ENCODE measurements around the gene EIF1B. TPM values are rescaled to one million over a fixed set of nuclear protein-coding genes. Genes with fewer than 3 reads are reported as not detected.

The EIF1B gene
- total RNA-seq, 6 experiments from 2014 or later = 11.1 to 26.2 (median 20.5) TPM

DNA sequence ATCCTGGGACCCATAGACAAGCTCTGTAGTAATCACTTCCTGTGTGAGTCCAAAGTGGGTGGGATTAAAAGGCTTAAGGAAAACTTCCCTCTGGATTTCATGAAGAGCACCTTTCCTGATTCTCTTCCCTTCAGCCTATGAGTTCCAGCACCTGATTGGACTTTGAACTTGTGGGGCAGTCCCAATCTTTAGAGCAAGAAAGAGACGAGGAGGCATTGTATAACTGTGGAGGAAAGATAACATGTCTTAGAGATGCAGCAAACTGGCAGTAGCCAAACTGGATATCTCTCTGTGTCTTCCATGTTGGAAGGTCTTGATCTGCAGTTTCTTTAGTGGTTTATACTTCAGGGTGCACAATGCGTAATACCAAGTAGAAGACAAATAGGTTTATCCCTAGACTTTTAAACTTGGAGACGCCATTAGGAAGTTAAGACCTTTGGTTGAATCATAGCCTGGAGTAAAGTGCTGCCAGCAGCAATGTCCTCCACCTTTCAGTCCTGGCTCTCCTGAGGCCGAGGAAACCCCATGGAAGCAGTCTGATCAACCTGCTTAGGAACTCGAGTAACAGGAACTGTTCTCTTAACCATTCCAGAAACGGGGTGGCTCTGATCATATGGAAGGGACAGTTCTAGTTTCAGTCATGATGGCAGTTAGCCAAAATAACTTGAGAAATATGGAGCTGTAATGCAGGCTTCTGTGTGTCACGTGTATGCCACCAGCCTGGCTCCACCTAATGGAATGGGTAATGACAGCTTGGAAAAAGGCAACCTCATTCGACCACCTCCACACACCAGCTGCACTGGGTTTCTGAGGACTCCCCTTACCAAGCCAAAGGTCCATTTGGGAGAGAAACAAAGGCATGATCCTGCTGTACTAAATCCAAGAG is 4.7 kb downstream of the EIF1B start:
- intact Hi-C loops (cut with DNase I) = loop anchor here in 1 of 2 donors (10.0 kb wide), 1 partner anchor 119 kb away; no protein-coding TSS in a partner anchor
- H3K36me3 ChIP-seq = peaks cover 0 to 28% (median 12%) of the 10 kb centered on the region in 4 donors
- no peak overlapping the region for H3K27ac ChIP-seq
- ATAC-seq (peak in 2 of 4 donors; percentile 4 to 5), DNase-seq (no peak)
- no peak overlapping the region for H3K4me3 ChIP-seq
- H3K9me3 ChIP-seq = no peaks in the 10 kb centered on the region
- H3K27me3 ChIP-seq = no peaks in the 10 kb centered on the region
- 49% methylated on average over 8 of the region's 8 CpGs for WGBS (ENCODE audit: insufficient coverage, low coverage, low lambda C conversion rate, missing lambda C conversion rate)
- H3K4me1 ChIP-seq = peaks cover 0 to 18% (median 4%) of the 10 kb centered on the region in 4 donors
- TF ChIP-seq, protein P1, sequence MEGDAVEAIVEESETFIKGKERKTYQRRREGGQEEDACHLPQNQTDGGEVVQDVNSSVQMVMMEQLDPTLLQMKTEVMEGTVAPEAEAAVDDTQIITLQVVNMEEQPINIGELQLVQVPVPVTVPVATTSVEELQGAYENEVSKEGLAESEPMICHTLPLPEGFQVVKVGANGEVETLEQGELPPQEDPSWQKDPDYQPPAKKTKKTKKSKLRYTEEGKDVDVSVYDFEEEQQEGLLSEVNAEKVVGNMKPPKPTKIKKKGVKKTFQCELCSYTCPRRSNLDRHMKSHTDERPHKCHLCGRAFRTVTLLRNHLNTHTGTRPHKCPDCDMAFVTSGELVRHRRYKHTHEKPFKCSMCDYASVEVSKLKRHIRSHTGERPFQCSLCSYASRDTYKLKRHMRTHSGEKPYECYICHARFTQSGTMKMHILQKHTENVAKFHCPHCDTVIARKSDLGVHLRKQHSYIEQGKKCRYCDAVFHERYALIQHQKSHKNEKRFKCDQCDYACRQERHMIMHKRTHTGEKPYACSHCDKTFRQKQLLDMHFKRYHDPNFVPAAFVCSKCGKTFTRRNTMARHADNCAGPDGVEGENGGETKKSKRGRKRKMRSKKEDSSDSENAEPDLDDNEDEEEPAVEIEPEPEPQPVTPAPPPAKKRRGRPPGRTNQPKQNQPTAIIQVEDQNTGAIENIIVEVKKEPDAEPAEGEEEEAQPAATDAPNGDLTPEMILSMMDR (IDR thresholded peaks at IDR 0.05) = no peak
- no peak for TF ChIP-seq POLR2A (IDR thresholded peaks at IDR 0.05)

DNA sequence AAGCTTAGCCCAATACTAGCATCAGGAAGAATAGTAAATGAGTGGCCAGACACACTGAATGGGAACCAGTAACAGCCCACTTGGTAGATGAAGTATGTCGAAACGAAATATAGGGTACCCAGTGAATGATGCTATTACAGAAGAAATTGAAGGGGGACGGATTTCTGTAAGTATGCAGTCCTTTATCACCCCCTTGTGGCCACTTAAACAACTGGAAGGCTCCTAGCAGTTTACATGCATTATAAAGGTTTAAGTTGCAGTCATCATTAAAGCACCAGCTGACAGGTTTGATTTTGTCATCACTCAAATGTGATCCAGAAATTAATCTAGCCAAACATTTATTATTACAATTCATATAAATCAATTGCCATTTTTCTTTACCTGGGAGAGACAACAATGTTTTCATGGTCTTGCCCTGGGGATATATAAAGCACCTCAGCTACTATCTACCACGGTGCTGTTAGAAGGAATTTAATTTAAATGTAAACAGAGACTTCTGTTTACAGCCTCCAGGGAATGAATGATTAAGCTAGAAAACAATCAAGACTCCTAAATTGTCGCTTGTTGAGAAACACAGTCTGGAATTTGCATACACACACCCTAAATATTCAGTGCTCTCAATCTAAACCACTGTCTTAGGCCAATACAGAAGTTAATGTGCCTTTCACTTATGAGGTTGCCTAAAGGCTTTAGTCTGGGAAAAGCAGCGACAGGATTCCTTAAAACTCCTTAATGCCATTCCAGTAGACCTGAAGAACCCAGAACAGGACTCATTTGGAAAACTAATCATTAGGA is 7.8 kb downstream of the EIF1B start:
- peaks cover 0 to 15% (median 5%) of the 10 kb centered on the region in 4 donors for H3K36me3 ChIP-seq
- no peak for DNase-seq
- H3K27me3 ChIP-seq = no peaks in the 10 kb centered on the region
- no peak overlapping the region for H3K27ac ChIP-seq
- H3K4me3 ChIP-seq = no peak overlapping the region
- intact Hi-C loops (cut with DNase I) = loop anchor here (5.0 to 10.0 kb wide), 2 partner anchors 122 to 130 kb away; no protein-coding TSS in a partner anchor
- H3K4me1 ChIP-seq = peaks cover 0 to 9% (median 0%) of the 10 kb centered on the region in 4 donors
- ATAC-seq = peak; percentile 75 to 80 (median 78)
- 19% methylated on average over 6 of the region's 6 CpGs for WGBS (ENCODE audit: insufficient coverage, low coverage, low lambda C conversion rate, missing lambda C conversion rate)
- no peaks in the 10 kb centered on the region for H3K9me3 ChIP-seq
- TF ChIP-seq, protein P1 (IDR thresholded peaks at IDR 0.05) = peak; percentile 79 to 90 (median 84)
- TF ChIP-seq POLR2A (IDR thresholded peaks at IDR 0.05) = no peak

DNA sequence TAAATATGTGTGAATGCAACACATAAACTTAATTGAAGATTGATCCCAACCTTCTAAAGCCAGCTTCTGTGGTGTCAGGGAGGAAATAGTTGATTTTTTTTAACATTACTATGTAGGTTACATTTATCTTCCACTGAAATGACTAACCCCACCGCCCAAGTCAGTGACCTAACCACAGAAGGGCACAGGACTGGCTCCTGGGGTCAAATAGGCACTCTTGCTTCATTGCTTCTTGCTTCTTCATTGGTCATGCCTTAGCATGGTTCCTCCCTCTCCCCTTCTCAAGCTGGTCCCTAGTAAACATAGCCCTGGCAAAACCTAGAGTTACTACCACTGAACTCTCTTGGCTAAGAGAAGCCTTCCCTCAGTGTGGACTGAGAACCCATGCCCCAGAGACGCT is 12.3 kb downstream of the EIF1B start:
- no peak for ATAC-seq
- H3K4me3 ChIP-seq = no peak overlapping the region
- H3K9me3 ChIP-seq = no peaks in the 10 kb centered on the region
- no peaks in the 10 kb centered on the region for H3K27me3 ChIP-seq
- H3K36me3 ChIP-seq = no peaks in the 10 kb centered on the region
- no peak for TF ChIP-seq POLR2A (IDR thresholded peaks at IDR 0.05)
- TF ChIP-seq, protein P1 (IDR thresholded peaks at IDR 0.05) = no peak
- H3K27ac ChIP-seq = no peak overlapping the region
- H3K4me1 ChIP-seq = no peaks in the 10 kb centered on the region
- intact Hi-C loops (cut with DNase I) = no loop called here
- no peak for DNase-seq
- WGBS (ENCODE audit: insufficient coverage, low coverage, low lambda C conversion rate, missing lambda C conversion rate) = 71% methylated on average over 2 of the region's 2 CpGs

DNA sequence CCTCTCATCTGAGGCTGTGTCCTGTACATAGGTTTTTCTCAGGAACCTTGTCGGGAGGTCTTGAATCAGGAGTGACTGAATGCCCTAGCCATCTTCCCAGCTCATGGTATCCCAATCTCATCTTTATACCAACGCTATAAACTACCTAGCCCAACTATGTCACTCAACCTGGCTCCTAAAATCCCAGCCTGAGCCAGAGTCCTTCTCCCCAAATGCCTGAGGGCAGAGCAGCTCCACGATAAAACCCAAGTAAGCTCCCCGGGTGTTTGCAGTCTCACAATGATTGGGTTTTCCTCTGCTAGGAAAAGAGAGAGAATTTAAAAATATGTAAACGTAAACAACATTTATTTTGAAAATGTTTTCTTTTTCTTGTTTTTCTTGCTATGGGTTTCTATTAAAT is 14.4 kb downstream of the EIF1B start:
- Histone ChIP-seq H3K9me3 (no peaks in the 10 kb centered on the region), H3K27me3 (no peaks in the 10 kb centered on the region), H3K27ac (no peak overlapping the region), H3K36me3 (no peaks in the 10 kb centered on the region), H3K4me1 (no peaks in the 10 kb centered on the region), H3K4me3 (no peak overlapping the region)
- no peak for ATAC-seq
- WGBS (ENCODE audit: insufficient coverage, low coverage, low lambda C conversion rate, missing lambda C conversion rate) = 78% methylated on average over 4 of the region's 5 CpGs
- DNase-seq = no peak
- TF ChIP-seq, protein P1 (IDR thresholded peaks at IDR 0.05) = no peak
- TF ChIP-seq POLR2A (IDR thresholded peaks at IDR 0.05) = no peak
- intact Hi-C loops (cut with DNase I) = no loop called here
